ENCODE measurements around the gene GNB1L.

Gene GNB1L

DNA sequence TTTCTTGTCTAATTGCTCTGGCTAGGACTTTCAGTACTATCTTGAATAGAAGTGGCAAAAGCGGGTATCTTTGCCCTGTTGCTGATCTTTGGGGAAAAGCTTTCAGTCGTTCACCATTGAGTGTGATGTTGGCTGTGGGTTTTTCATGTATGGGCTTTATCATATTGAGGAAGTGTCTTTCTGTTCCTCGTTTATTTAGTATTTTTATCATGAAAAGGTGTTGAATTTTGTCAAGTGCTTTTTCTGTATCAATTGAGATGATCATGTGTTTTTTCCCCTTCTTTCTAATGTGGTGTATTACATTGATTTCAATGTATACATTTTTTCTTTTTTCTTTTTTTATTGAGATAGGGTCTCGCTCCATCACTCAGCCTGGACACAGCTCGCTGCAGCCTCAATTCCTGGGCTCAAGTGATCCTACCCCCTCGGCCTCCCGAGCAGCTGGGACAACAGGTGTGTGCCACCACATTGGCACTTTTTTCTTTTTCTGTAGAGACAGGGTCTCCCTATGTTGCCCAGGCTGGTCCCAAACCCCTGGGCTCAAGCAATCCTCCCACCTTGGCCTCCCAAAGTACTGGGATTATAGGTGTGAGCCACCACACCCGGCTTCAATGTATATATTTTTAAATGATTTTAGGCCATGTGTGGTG lies 5.3 kb upstream of the GNB1L start:
- DNase-seq, result no peak

DNA sequence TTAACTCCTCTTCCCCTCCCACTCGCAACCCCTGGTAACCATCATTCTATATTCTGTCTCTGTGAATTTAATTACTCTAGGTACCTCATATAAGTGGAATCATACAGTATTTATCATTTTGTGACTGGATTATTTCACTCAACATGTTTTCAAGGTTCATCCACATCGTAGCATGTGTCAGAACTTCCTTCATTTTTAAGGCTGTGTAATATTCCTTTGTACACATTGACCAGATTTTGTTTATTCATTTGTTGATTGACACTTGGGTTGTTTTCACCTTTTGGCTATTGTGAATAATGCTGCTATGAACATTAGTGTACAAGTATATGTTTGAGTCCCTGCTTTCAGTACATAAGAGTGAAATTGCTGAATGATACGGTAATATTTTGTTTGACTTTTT lies 2.7 kb upstream of the GNB1L start:
- DNase-seq, result no peak

GRCh38 chr22:19855504-19856409 lies 1.1 kb upstream of the GNB1L start:
- DNase-seq, result peak; percentile 60 to 68

DNA sequence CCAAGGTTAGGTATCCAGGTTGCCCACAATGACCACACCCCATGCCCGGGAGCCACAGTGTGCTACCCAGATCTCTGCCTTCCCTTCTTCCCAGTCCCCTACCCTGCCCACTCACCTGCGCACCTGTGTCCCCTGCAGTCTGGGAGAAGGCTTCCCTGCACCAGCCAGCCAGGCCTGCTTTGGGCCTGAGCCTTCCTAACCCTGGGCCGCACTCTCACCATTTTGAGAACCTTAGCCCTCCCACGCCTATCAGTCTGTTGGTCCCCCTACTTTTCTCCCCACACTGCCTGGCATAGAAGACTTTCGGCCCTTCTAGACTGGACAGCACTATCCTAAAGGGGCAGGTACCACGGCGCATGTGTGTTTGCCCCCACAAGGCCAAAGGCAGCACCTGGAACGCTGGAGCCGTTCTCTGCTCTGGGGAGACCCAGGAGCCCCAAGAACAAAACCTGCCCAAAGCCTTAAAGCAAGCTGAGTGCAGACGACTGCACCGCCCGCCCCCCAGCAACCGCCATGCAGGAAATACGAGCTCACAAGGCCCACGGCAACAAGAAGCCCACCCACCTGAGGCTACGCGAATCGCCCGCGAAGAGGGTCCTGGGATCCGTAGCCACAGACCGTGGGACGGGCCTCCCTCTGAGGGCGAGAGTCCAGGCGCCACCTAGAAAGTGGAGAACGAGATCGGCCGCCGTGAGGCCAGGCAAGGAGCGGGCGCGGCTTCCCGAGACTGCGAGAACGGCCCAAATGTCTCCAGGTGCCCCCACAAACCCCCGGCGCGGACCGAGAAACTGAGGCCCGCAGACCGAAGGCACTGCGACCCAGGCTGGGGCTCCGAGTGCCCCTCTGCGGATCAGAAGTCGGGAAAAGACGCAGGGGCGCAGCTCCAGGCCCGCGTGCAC lies 546 bp downstream of the GNB1L start:
- no peak for DNase-seq

DNA sequence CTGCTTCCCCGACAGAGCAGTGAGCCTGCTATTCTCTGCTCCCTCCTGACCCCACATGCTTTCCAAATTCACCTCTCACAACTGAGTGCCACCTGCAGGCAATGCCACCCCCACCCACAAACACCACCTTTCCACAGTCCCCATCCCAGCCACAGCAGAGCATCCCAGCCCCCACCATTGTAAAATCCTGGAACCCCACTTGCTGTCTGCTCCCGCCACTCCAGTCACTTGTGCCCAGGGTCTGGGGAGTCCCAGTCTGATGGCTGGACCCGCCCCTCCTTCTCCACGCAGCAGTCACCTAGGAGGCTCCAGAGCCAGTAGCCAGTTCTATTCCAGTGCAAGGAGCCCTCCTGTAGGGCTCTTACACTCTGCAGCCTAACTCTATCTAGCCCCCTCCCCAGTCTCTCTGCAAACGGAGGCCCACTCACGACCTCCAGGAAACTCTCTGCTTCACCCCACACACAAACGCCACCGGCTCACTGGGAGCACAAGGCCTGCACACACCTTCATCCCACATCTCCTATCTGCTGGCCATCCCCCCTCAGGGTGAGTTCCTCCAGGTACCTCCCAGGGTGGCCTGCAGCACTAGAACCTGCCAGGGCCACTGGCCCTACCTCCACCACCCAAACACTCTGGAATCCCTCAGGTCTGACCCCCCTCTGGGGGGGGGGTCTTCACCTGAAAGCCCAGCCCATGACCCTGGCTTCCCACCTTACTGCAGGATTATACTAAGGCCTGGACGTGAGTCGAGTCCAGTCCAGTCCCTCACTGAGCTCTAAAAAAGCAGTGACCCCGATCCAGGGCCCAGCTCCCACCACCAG lies 1.4 kb downstream of the GNB1L start:
- DNase-seq, result no peak

DNA sequence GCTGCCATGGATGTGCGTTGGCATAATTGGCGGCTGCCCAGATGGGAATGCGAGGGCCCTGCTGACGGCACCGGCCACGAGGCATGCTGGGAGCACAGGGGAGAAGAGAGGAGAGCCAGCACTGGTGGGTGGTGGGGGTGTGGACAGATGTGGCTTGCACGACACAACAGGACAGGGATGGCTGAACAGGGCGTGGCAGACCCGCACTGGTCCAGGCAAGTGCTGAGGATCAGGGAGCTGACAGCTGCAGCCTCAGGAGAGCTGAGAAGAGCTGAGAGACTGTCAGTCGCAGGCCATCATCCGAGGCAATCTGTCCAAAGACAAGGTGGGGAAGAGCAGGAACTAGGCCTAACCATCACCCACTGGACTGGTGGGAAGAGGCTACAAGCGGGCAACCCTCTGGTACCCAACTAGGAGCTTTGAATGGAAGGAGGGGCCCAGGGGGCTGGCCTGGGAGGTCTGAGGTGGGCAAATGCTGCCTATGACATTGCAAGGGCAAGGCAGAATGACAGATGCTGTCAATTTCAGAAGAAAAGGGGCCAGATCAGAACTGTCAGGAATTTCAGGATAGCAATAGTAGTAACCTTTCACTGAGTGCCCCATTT lies 2.4 kb downstream of the GNB1L start:
- DNase-seq, result no peak

- no peak for DNase-seq
Measured at GRCh38 chr22:19851291-19852176, 3.1 kb downstream of the GNB1L start.

GRCh38 chr22:19850763-19851109 lies 3.9 kb downstream of the GNB1L start:
- DNase-seq, result no peak

DNA sequence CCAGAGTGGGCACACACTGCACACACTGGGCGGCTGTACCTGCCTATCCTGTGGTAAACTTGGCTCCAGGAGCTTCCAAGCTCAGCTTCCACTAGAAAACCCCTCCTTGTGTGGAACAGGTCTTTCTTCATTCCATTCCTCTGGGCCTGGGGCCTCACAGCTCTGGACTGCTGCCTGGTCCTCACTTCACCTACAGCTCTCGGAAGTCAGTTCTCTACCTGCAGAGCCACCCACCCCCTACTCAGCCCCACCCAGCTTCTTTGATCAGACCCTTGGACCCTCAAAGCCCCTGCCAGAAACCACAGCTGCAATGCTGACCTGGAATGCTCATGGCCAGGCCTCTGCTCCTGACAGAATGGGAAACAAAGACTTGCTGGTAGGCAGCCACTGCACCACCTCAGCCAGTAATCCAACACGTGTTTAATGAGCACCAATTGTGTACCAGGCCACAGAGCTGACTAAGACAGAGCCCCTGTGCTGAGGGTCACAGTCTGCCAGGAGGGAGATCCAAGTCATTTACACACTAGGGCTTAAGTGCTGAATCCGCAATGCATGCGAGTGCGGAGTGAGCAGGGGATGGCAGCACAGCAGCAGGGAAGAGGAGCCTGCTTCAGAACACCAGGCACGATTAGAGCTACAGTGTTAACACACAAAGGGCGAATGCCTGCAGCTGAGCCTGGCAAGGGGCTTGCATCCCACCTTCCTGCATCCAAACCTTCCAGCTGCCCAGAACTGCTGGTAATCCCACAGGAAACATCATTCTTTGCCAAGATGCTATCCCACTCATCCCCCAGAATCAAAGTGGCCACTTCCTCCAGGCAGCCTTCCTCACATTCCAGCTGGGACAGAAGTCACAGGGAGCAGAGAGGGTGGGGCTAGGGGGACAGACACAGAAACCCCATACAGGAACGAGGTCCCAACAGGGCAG lies 4.6 kb downstream of the GNB1L start:
- DNase-seq, result no peak

DNA sequence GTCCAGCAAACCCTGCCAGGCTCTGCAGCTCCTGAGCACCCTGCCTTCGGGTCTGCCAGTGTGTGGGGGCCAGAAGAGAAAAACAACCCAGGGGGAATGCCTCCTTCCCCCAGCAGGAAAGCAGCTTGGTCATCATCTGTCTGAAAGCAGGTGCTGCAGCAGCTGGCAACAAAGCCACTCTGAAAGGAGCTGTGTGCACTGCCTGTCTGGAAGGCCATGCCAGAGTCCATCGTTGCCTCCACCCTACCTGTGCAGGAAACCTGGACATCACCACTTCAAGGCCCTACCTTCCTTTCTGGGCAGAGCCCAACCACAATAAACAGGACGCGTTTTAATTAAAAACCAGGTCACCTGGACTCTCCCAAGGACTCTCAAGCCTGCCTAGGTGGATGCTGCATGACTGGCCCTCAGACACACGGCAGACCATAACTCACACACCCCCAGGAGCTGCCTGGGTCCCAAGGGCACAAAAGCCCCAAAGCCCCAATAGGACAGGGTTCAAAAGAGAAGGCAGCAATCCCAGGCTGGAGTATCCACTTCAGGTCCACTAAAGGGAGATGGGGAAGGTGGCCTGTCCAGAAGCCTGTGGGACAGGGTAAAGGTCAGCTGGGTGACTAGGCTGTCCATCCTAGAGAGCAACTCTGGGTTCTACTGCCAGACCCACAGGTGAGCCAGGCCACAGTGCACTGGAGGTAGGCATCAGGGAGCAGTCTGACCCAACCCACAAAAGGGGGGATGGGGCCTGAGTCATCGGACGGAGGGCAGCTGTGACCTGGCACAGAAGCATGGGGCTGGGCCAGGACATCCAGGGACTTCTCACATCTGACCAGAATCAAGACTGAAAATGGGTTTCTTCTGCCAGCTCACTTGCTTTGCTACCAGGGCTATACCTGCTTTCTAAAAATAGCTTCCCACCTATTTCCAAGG lies 6.1 kb downstream of the GNB1L start:
- no peak for DNase-seq

DNA sequence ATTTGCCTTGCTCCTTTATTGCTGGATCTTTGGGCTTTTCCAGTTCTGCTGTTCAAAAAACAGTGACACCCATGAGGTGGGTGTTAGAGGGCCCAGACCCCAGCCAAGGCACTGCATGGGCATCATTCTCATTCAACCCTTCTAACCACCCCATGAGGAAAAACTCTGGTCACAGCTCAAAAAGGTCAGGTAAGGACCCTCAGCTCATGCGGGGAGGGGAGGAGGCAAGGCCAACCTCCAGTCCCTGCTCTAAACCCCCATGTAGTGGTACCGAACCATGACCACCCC lies 7.4 kb downstream of the GNB1L start:
- no peak for DNase-seq

- no peak for DNase-seq
Measured at GRCh38 chr22:19846620-19847344, 7.9 kb downstream of the GNB1L start.

GRCh38 chr22:19845054-19845722 lies 9.5 kb downstream of the GNB1L start:
- no peak for DNase-seq

DNA sequence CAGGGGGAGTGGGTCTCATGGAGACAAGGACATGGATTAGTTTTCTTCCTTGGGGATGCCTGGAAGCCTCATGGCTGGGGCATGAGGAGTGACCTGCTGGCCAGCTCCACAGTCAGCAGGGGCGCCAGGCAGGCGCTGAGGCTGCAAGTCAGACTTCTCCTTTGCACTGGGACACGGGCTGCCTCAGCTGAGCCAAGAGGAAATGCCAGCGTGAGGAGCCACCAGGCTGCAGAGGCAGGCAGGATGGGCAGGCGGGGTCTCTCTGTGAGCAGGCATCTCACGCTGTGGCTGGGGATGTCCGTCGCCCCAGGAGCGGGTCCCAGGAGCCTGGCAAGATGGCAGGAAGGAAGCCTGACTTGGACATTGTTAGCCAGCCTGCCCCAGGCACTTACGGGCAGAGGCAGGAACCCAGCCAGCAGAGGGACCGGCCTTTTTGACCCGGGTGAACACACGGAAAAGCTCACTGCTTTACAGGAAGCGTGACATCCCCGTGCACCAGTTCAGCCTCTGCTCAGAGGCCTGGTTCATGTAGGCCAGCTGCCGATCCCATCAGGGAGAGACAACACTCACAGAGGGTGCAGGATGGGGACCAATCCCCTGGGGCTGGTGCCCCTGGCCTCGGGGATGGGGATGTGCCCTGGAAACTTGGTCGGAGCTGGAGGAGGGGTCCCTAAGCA lies 10.2 kb downstream of the GNB1L start:
- DNase-seq, result no peak

DNA sequence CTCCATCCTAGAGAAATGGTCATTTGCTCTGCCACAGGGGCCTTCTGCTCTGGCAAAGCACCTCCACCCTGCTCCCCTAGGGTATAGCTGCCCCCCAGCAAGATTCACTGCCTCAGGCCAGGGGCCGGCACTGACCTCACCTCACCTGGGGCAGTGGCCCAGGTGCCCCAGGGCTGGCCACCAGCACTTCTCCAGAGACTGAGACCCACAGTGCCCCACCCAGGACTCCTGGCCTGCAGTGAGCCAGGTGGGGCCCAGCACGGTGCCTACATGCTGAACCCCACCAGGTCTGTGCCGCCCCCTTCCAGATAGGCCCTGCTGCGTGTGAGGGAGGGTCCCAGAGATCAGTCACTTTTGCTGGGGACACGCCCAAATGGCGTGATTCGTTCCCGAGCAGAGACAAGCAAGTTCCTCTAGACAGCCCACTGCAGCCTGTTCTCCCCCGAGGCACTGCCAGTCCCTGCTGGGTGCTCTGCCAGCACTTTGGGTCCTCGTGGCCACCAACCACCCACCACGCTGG lies 10.8 kb downstream of the GNB1L start:
- DNase-seq, result no peak

DNA sequence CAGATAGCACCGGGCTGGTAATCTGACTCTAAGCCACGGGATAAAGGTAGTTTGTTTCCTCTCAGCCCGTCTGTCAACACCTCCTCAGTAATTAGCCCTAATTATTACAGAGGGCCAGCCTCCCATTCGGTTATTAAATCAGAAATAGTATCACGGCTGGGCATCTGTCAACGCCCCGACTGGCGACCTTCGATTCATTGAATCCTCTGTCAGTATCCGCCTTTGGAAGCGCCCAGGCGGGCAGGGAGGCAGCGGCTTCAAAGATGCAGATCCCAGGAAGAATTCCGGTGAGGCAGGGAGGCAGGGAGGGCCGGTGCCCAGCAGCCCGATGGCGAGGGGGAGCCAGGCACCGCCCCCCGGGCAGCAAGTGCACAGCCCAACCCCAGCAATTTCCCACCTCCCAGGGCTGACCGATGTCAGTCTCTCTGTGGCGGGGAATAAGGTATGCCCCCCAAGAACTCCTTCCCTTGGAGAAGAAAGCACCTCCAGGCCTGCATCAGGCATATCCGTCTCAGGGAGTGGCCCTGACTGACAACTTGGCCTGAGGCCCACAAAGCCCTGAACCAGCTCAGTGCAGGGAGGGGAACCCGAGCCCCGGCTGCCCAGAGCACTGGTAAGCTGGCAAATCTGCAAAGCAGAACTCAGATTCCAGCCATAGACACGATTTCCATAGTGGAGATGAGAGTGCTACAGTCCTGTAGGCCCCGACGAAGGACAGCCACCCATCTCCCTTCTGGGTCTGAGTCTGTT lies 11.4 kb downstream of the GNB1L start:
- no peak for DNase-seq

Data from NCI-H446 (cell line).